Measurements from ENCODE around the gene SNF8. TPM values are rescaled to one million over a fixed set of nuclear protein-coding genes. Genes with fewer than 3 reads are reported as not detected.

SNF8 gene
- total RNA-seq, 1 donor from 2014 or later: 43.6 TPM

DNA sequence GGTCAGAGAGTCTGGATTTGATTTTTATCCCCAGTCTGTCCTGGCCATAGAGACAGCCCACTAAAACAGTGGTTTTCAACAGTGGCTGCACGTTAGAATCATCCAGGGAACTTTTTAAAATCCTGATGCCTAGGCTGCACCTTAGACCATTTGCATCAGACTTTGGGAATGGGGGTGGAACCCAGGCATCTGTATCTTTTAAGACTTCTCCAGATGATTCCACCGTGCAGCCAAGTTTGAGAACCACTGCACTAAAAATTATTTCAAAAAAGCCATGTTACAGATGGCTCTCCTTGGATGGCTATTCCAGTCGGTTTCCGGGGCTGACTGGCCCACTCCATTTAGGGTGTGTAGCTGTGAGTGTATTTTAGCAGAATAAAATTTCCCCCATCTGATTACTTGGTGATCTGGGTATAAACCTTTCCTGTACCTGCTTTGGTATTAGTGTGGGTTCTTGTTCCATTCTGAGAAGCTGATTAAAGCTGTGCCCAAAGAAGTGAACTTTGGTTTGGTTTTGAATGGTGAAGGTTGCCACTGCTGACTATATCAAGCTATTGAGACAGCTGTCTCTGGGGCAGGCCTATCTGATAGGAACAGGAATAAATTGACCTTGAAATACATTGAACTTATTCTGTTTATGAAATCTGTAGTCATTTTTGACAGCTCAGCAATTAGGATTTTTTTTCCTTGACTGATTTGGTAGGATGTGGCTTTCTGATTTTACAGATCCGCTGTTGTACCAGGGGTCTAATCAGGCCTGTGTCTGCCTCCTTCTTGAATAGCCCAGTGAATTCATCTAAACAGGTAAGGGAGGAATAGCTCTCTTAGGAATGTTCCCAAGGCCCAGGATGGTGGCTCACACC lies 50.8 kb downstream of the SNF8 start:
- FAIRE-seq: no peak
- DNase-seq (ENCODE audit: low spot score in 2 of 2): no peak

GRCh38 chr17:48892940-48893645 lies 51.5 kb downstream of the SNF8 start:
- DNase-seq (ENCODE audit: low spot score in 2 of 2) (no peak), FAIRE-seq (no peak)

GRCh38 chr17:48890086-48890485 lies 54.6 kb downstream of the SNF8 start:
- DNase-seq (ENCODE audit: low spot score in 2 of 2) (no peak), FAIRE-seq (no peak)

GRCh38 chr17:48883171-48883570 lies 61.5 kb downstream of the SNF8 start:
- FAIRE-seq: no peak
- DNase-seq (ENCODE audit: low spot score in 2 of 2): no peak

DNA sequence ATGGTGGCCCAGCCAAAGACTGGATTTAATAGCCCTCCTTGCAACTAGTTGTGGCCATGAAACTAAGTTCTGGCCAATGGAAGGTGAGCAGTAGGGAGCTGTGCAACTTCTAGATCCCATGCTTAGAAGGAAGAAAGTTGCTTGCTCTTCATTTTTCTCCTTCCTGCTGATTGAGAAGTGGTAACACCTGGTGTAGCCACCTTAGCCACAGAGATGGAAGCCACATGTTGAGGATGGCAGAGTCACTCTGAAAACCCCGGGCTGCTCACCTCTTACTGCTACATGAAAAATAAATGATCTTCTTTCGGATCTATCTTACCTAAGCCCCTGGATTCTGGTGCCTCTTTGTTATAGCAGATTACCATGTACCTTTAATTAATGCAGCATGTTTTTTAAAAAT lies 62.4 kb downstream of the SNF8 start:
- FAIRE-seq (no peak), DNase-seq (ENCODE audit: low spot score in 2 of 2) (no peak)

Small RNA genes within 50 kb of the gene (small RNA-seq; reads per million reads assigned to genes)
- gene AC068531.1 (not detected), gene RF00263 (not detected), gene RF01210 (not detected), gene RNU1-42P (0.13 reads per million)

Other genes with a start within 250 kb of the SNF8 start
- not detected for gene PRAC1, start 222.3 kb downstream of the SNF8 start, total RNA-seq
- not detected for gene PRAC2, start 221.7 kb downstream of the SNF8 start, total RNA-seq
- gene HOXB13, start 216.1 kb downstream of the SNF8 start, total RNA-seq: not detected
- gene TTLL6, start 127.6 kb downstream of the SNF8 start, total RNA-seq: not detected
- 9.0 TPM for gene CALCOCO2, start 113.8 kb downstream of the SNF8 start, total RNA-seq
- gene ATP5MC1, start 52.1 kb downstream of the SNF8 start, total RNA-seq: 29.3 TPM
- 52.2 TPM for gene UBE2Z, start 36.4 kb downstream of the SNF8 start, total RNA-seq
- not detected for gene GIP, start 23.8 kb upstream of the SNF8 start, total RNA-seq
- gene IGF2BP1, start 52.5 kb upstream of the SNF8 start, total RNA-seq: 0.82 TPM
- not detected for gene B4GALNT2, start 187.9 kb upstream of the SNF8 start, total RNA-seq